IPS-20b (cell line): ENCODE data around the gene MXI1.

Source experiments
- H3K27ac ChIP-seq: one replicate; pipeline ENCODE4 v1.5.1; 2013; ENCODE audit warnings: low read length
- H3K27me3 ChIP-seq: 2 replicates; pipeline ENCODE4 v1.6.1; 2013; ENCODE audit warnings: mild to moderate bottlenecking, low read length, inconsistent platforms; ENCODE audit not compliant: insufficient read depth
- H3K36me3 ChIP-seq: 2 replicates; pipeline ENCODE4 v1.6.1; 2013; ENCODE audit warnings: low read depth, mild to moderate bottlenecking, inconsistent platforms, low read length, moderate library complexity; ENCODE audit not compliant: insufficient read depth
- H3K4me1 ChIP-seq: 2 replicates; pipeline ENCODE4 v1.6.1; 2013; ENCODE audit warnings: mild to moderate bottlenecking, control low read depth, inconsistent platforms, low read length, moderate library complexity; ENCODE audit not compliant: insufficient read depth
- H3K4me3 ChIP-seq: 2 replicates; pipeline ENCODE4 v1.5.1; 2013; ENCODE audit warnings: mild to moderate bottlenecking, low read length, inconsistent platforms
- H3K9ac ChIP-seq: 2 replicates; pipeline ENCODE4 v1.6.1; 2013; ENCODE audit warnings: low read depth, mild to moderate bottlenecking, inconsistent platforms, low read length, moderate library complexity
- H3K9me3 ChIP-seq: 2 replicates; pipeline ENCODE4 v1.6.1; 2013; ENCODE audit warnings: mild to moderate bottlenecking, low read depth, low read length, inconsistent platforms; ENCODE audit not compliant: insufficient read depth

Gene MXI1

DNA sequence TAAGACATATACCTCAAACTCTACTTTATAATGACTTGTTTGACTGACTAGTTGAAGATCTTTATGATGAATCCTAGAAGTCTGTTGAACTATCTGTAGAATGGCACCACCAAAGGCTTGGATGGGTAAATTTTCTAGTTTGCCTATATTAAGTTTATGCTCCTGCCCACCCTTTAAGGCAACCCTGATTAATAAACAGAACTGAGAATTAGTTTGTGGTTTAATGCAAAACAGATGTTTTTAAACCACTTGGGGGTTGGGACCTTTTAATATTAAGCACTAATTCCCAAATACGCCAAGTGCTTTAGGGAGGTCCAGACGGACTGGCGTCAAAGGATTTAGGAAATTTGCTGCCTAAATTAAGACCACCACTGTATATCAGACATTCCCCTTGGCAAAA lies 76.9 kb downstream of the MXI1 start:
- Histone ChIP-seq H3K9me3 (no peaks in the 10 kb centered on the region), H3K4me1 (peaks cover 20% of the 10 kb centered on the region), H3K27me3 (no peaks in the 10 kb centered on the region), H3K4me3 (no peak overlapping the region), H3K27ac (no peak overlapping the region), H3K36me3 (peaks cover 15% of the 10 kb centered on the region), H3K9ac (no peak overlapping the region)

DNA sequence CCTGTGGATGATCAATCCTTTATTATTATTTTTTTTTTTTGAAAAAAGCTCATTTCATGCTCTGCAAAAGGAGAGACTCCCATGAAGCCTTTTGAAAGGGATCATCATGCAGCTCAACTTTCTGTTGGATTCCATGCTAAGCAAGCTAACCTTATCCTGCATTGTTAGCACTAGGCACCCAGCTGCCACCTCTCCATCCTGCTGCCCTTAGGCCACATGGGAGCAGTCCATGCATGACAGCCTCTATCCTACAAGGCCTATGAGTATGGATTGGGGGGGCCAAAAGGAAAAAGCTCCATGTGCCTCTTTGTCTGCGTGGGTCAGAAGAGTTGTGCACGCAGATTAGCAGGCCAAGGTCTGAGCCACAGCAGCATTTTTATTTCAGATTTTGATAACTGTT lies 78.1 kb downstream of the MXI1 start:
- Histone ChIP-seq H3K4me3 (no peak overlapping the region), H3K27me3 (no peaks in the 10 kb centered on the region), H3K4me1 (peaks cover 20% of the 10 kb centered on the region), H3K9ac (no peak overlapping the region), H3K9me3 (no peaks in the 10 kb centered on the region), H3K27ac (no peak overlapping the region), H3K36me3 (peaks cover 25% of the 10 kb centered on the region)

DNA sequence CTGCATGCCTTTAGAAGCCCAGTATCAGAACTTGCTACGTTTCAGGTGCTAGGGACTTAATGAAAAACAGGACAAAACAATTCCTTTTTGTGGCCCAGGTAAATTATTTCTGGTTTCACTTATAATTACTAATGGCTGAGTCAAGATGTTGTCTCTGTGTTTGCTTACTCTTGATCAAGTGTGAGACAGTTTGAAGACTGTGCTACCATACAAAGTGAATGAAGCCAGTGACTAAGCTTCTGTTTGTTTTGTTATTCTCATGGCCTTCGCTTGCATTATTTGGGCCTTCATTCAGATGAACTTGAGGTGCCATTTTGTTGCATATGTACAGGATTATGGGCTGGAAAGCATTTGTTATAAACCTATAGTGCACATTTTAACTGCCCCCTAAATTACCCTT lies 79.4 kb downstream of the MXI1 start:
- H3K27ac ChIP-seq = no peak overlapping the region

DNA sequence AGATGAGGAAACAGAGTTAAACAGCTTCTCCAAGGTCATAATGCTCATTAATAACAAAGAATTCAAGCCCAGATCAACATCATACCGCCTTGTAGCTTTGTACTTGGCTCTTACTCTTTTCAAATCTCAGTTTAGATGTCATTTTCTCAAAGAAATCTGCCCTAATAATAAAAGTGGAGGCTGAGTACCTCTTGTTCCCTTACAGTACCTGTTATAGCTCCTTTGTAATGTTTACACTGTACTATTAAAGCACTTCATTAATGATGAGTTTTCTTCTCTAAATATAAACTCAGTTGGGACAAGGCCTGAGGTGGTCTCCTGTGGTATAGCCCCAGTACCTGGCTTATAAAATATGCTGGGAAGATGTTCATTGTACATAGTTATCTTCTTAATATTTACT lies 89.6 kb downstream of the MXI1 start:
- Histone ChIP-seq H3K9ac (no peak overlapping the region), H3K4me3 (no peak overlapping the region), H3K9me3 (no peaks in the 10 kb centered on the region), H3K27me3 (no peaks in the 10 kb centered on the region), H3K4me1 (peaks cover 4% of the 10 kb centered on the region; the same call in 1 of the 2 replicates), H3K36me3 (peaks cover 100% of the 10 kb centered on the region), H3K27ac (no peak overlapping the region)

More for the DNA sequence above, 79.4 kb downstream of the MXI1 start:
- H3K27me3 ChIP-seq = no peaks in the 10 kb centered on the region
- H3K36me3 ChIP-seq = peaks cover 37% of the 10 kb centered on the region
- no peaks in the 10 kb centered on the region for H3K9me3 ChIP-seq
- H3K4me1 ChIP-seq = peaks cover 20% of the 10 kb centered on the region
- no peak overlapping the region for H3K9ac ChIP-seq
- no peak overlapping the region for H3K4me3 ChIP-seq

DNA sequence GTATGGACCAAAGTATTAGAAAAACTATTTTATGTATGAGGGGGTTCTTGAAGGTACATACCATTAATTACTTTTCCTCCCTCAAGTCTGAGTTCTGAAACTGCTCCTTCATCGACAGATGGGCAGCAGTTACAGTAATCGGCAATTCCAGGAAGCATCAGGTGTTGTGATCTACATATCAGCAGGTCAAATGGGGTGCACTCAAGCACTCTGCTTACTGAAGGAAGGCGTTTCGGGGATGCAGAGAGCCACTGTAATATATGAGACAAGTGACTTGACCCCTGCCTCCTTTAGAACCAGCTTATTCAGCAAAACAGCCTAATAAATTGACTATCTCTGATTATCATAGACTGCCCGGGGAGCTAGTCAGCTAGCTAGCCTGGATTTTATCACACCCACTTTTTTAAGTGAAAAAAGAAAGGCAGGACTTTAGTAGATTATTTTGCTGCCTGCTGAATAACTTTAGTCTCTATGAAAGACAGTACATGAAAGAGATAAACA lies 93.1 kb downstream of the MXI1 start:
- H3K4me1 ChIP-seq = peaks cover 8% of the 10 kb centered on the region
- peaks cover 82% of the 10 kb centered on the region for H3K36me3 ChIP-seq

DNA sequence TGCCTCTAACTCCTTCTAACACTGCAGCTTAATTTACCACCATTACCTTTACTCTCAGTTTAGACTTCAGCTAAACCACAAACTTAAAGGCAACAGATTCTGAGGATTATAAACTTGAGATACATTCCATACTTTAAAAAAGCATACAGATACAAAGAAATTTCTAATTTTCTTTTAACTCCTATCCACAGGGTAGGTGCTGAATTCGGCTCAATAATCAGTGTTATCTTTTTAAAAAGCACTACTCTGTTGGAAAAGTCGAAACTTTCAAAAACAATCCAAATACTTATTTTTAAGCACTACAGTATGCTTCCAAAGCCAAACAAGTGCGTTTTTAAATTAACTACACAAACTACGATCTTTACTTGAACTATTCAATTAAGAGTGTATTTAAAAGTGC lies 96.3 kb downstream of the MXI1 start:
- peak overlapping the region; percentile 68 for H3K27ac ChIP-seq

More for the DNA sequence above, 93.1 kb downstream of the MXI1 start:
- Histone ChIP-seq H3K9ac (no peak overlapping the region), H3K9me3 (no peaks in the 10 kb centered on the region), H3K27ac (no peak overlapping the region), H3K4me3 (no peak overlapping the region), H3K27me3 (no peaks in the 10 kb centered on the region)

DNA sequence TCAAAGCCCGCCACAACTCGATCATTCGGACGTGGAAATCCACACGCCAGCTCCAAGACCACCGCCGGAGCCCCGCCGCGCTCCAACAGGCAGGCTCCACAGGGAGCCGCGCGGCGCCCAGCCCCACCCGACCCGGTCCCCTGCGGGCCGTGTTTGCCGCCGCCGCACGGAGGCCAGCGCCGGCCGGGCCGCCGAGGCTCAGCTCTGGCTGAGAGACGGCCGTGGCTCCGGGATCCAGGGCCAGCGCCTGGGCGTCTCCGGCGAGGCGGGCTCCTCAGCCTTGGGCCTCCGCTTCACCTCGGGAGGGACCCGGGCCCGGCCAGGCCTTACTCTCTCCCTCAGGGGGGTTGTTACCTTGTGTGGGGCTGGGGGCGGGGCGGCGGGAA lies 97.0 kb downstream of the MXI1 start:
- peaks cover 43% of the 10 kb centered on the region for H3K36me3 ChIP-seq
- peaks cover 8% of the 10 kb centered on the region for H3K4me1 ChIP-seq
- H3K27ac ChIP-seq = peak overlapping the region; percentile 68
- no peaks in the 10 kb centered on the region for H3K9me3 ChIP-seq
- peak overlapping the region; percentile 100 for H3K4me3 ChIP-seq
- H3K27me3 ChIP-seq = no peaks in the 10 kb centered on the region
- peak overlapping the region; percentile 99 for H3K9ac ChIP-seq

More for the DNA sequence above, 96.3 kb downstream of the MXI1 start:
- peak overlapping the region; percentile 100 for H3K4me3 ChIP-seq
- H3K9ac ChIP-seq = peak overlapping the region; percentile 99
- no peaks in the 10 kb centered on the region for H3K9me3 ChIP-seq
- H3K36me3 ChIP-seq = peaks cover 51% of the 10 kb centered on the region
- peaks cover 8% of the 10 kb centered on the region for H3K4me1 ChIP-seq
- H3K27me3 ChIP-seq = no peaks in the 10 kb centered on the region

DNA sequence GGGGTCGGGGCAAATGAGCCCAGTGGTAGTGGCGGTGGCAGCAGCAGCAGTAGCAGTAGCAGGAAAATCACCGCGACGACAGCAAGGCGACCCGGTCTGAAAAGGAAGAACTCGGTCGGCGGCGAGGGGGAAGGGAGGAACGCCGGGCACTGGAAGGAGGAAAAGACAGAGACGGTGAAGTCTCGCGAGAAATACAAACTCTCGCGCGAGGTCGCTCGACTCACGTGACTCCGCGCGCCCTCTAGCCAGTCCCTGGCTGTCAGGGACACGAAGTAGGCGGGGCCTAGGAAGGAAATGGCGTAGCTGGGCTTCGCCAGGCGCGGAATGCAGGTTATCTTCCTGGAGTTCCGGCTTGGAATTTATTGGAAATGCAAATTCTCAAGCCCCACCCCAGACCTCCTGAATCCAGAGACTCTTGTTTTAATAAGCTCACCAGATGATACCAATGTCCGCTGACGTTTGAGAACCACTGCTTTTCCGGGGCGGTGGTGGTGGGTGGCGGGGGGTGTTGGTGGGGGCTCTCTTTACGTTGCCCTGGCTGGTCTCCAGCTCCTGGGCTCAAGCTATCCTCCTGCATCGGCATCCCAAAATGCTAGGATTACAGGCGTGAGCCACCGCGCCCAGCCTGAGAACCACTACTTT lies 97.5 kb downstream of the MXI1 start, which contains the start of gene SMNDC1:
SMNDC1 (minus strand) TSS at position 141 of the 642 bp plus-strand sequence. CDS start 1,333 bp downstream, outside the sequence.
- Histone ChIP-seq H3K4me1 (peaks cover 8% of the 10 kb centered on the region), H3K27ac (peak within 1 kb of the TSS; percentile 68), H3K36me3 (peaks cover 38% of the 10 kb centered on the region), H3K27me3 (no peaks in the 10 kb centered on the region), H3K9ac (peak within 1 kb of the TSS; percentile 99), H3K9me3 (no peaks in the 10 kb centered on the region), H3K4me3 (peak within 1 kb of the TSS; percentile 100)

DNA sequence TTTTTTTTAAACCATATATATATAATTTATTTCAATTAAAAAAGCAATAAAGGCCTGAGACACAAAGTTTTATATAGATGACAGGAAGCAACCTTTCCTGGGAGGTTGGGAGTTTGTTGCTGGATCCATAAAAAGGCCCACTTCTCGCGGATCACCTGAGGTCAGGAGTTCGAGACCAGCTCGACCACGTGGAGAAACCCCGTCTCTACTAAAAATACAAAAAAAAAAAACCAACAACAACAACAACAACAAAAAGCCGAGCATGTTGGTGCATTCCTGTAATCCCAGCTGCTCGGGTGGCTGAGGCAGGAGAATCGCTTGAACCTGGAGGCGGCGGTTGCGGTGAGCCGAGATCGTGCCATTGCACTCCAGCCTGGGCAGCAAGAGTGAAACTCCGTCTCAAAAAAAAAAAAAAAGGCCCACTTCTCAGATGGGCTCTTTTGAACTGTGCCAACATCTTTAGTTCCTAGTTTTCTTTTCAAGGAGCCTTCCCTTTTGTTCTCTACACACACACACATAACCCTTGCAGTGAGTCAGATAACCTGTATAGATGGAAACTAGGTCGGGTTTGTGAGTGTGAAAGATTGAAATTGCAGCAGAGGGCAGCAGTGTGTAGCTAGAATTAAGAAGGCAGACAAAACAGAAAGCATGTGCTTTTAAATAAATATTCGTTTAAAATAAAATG lies 98.5 kb downstream of the MXI1 start:
- H3K27me3 ChIP-seq = no peaks in the 10 kb centered on the region
- no peak overlapping the region for H3K9ac ChIP-seq
- peak overlapping the region; percentile 100; the same call in 1 of the 2 replicates for H3K4me3 ChIP-seq
- H3K36me3 ChIP-seq = peaks cover 28% of the 10 kb centered on the region
- no peaks in the 10 kb centered on the region for H3K9me3 ChIP-seq
- no peak overlapping the region for H3K27ac ChIP-seq
- peaks cover 8% of the 10 kb centered on the region for H3K4me1 ChIP-seq

DNA sequence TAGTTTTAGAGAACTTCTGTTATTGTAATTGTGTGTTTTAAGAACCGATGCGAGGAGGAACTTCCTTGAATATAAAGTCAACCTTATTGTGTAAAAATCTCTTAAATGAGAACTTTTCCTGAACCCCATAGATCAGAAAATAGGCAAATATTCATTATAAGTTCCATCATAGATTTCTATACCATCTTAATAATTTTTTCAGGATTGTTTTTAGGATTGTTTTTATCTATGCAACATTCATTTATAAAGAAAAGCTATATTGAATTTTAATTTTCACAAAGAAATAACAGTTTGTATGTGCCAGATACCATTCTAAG lies 99.0 kb downstream of the MXI1 start:
- peaks cover 23% of the 10 kb centered on the region for H3K36me3 ChIP-seq
- H3K27ac ChIP-seq = no peak overlapping the region
- H3K9ac ChIP-seq = no peak overlapping the region
- H3K27me3 ChIP-seq = no peaks in the 10 kb centered on the region
- H3K4me1 ChIP-seq = peaks cover 8% of the 10 kb centered on the region
- H3K9me3 ChIP-seq = no peaks in the 10 kb centered on the region
- H3K4me3 ChIP-seq = no peak overlapping the region

DNA sequence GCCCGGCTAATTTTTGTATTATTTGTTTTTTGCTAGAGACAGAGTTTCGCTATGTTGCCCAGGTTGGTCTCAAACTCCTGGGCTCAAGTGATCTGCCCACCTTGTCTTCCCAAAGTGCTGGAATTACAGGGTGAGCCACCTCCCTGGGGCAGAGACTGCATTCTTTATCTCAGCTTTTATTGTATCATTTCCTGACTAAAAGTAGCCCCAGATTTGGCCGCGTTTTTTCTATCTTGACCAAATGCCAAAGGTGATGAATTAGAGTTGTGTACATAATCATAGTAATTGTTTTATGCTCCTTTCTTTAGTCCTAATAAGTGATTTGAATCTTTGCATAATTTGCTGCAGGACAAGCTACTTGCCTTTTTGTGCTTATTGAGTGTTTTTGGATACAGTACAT lies 100.4 kb downstream of the MXI1 start:
- no peak overlapping the region for H3K27ac ChIP-seq
- H3K9me3 ChIP-seq = no peaks in the 10 kb centered on the region
- H3K4me3 ChIP-seq = no peak overlapping the region
- peaks cover 12% of the 10 kb centered on the region; the same call in 1 of the 2 replicates for H3K4me1 ChIP-seq
- peaks cover 9% of the 10 kb centered on the region for H3K36me3 ChIP-seq
- H3K27me3 ChIP-seq = no peaks in the 10 kb centered on the region
- H3K9ac ChIP-seq = no peak overlapping the region

DNA sequence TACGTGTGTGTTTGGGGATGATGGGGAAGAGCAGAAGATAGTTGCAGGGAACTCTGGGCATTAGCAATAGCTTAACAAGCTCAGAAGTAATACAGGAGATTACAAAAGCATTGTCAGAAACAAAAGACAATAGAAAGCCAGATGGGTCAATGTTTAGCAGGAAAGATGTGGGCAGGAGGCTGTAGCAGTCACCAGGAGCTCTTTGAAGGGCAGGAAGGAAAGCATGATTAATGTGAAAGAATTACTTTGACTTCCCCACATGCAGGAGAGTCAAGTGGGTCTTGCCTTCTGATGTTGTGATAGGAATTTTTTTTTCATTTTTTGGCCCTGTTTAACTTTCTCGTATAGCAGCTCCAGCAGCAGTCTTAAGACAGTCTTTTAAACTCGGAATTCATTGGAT lies 103.3 kb downstream of the MXI1 start:
- no peak overlapping the region for H3K9ac ChIP-seq
- H3K27ac ChIP-seq = no peak overlapping the region

More for the DNA sequence above, 103.3 kb downstream of the MXI1 start:
- H3K9me3 ChIP-seq = no peaks in the 10 kb centered on the region
- no peak overlapping the region for H3K4me3 ChIP-seq
- H3K36me3 ChIP-seq = no peaks in the 10 kb centered on the region
- H3K27me3 ChIP-seq = no peaks in the 10 kb centered on the region
- H3K4me1 ChIP-seq = peaks cover 4% of the 10 kb centered on the region; the same call in 1 of the 2 replicates
